GM12878 (cell line): Measurements from ENCODE around the gene KRTAP9-8. TPM values are rescaled to one million over a fixed set of nuclear protein-coding genes. Genes with fewer than 3 reads are reported as not detected.
"Not testable (repeated sequence)": the region's sequence is repeated elsewhere in the genome, so short reads cannot be mapped to it uniquely, and the experiment has no call there.

Experiments
- ATAC-seq: fragments of 200-7000 bp; cut with Tn5 transposase; 3 replicates; pipeline ENCODE4 v1.9.1; 2020; ENCODE audit warnings: mild to moderate bottlenecking, moderate library complexity
- BruUV-seq: library from RNA; stranded (reverse); fragments of 400-500 nt; replicated peaks from 2 replicates; lab custom pipeline; 2021; lab: Mats Ljungman, UMichigan
- CTCF ChIA-PET: fragments of 300-600 bp; sonication (Branson Sonifier 250); formaldehyde crosslinking; extraction: SDS; loops from one replicate; lab custom pipeline; 2021; ENCODE audit warnings: inconsistent platforms; lab: Yijun Ruan, JAX
- POLR2A ChIA-PET: fragments of 350-600 bp; formaldehyde crosslinking; extraction: SDS; loops from one replicate; lab custom pipeline; 2021; ENCODE audit warnings: inconsistent platforms; lab: Charles Lee
- RAD21 ChIA-PET: fragments of 300-600 bp; sonication (Branson Sonifier 250); formaldehyde crosslinking; loops from one replicate; lab custom pipeline; 2023; ENCODE audit warnings: antibody characterized with exemption; ENCODE audit not compliant: unreplicated experiment; lab: Charles Lee
- SMC1A ChIA-PET: fragments of 300-600 bp; sonication (Branson Sonifier 250); formaldehyde crosslinking; loops from one replicate; lab custom pipeline; 2023; ENCODE audit not compliant: unreplicated experiment, uncharacterized antibody; lab: Charles Lee
- DNase-seq: peaks from one replicate; pipeline ENCODE4 v3.0.0-alpha.2; 2011; ENCODE audit warnings: low read depth, low spot score
- FAIRE-seq: peaks from 3 replicates; lab custom pipeline; 2011; peaks lifted over from hg19 to GRCh38; lab: Jason Lieb, UNC
- H2AFZ ChIP-seq: 2 replicates; pipeline ENCODE4 v1.6.0; 2011; ENCODE audit warnings: low read depth, low read length, control low read depth; ENCODE audit not compliant: control insufficient read depth
- H3K27ac ChIP-seq: 2 replicates; pipeline ENCODE4 v1.5.1; 2011; ENCODE audit warnings: control low read depth; ENCODE audit not compliant: control insufficient read depth, insufficient read depth
- H3K27me3 ChIP-seq, 2 experiments: replicated peaks in 1 of 2; 2 replicates each; pipeline versions ENCODE4 v1.6.0 to v1.6.1; 2011; ENCODE audit warnings: low read length in 1 of 2; ENCODE audit not compliant: control insufficient read depth in 2 of 2, insufficient read depth in 2 of 2
- H3K36me3 ChIP-seq, 2 experiments: 2 replicates each; pipeline ENCODE4 v1.5.1; 2011; ENCODE audit warnings: low read length in 1 of 2; ENCODE audit not compliant: control insufficient read depth in 2 of 2, insufficient read depth in 2 of 2
- H3K4me1 ChIP-seq: 2 replicates; pipeline ENCODE4 v1.6.1; 2011; ENCODE audit warnings: mild to moderate bottlenecking, low read length, moderate library complexity, mixed read lengths; ENCODE audit not compliant: control insufficient read depth, insufficient read depth
- H3K4me2 ChIP-seq: 2 replicates; pipeline ENCODE4 v1.6.0; 2011; ENCODE audit warnings: control low read depth; ENCODE audit not compliant: control insufficient read depth, insufficient read depth
- H3K4me3 ChIP-seq: fragments of 200-600 bp; sonication (generic); 2 replicates; pipeline ENCODE4 v1.5.1; 2016
- H3K79me2 ChIP-seq: 2 replicates; pipeline ENCODE4 v1.6.0; 2011; ENCODE audit warnings: low read length; ENCODE audit not compliant: control insufficient read depth, insufficient read depth
- H3K9ac ChIP-seq: 2 replicates; pipeline ENCODE4 v1.8.0; 2011; ENCODE audit warnings: low read length, control low read depth, mixed read lengths; ENCODE audit not compliant: control insufficient read depth, insufficient read depth
- H3K9me3 ChIP-seq: replicated peaks from 3 replicates; pipeline ENCODE4 v1.5.1; 2011; ENCODE audit warnings: mild to moderate bottlenecking, low read length; ENCODE audit not compliant: control insufficient read depth, insufficient read depth
- H4K20me1 ChIP-seq: 2 replicates; pipeline ENCODE4 v1.6.0; 2011; ENCODE audit not compliant: control insufficient read depth, insufficient read depth
- BRCA1 ChIP-seq: IDR thresholded peaks from 2 replicates; pipeline ENCODE4 v1.6.1; 2011; ENCODE audit warnings: low read depth, low read length, improper control_type of control experiment
- CEBPZ ChIP-seq: fragments of 150-350 bp; IDR thresholded peaks from 2 replicates; pipeline ENCODE4 v1.6.1; 2016; ENCODE audit warnings: low read depth, low read length
- RAD21 ChIP-seq: IDR thresholded peaks from 2 replicates; pipeline ENCODE4 v1.6.1; 2011; ENCODE audit warnings: mild to moderate bottlenecking, low read depth, low read length, moderate library complexity; ENCODE audit not compliant: insufficient read depth
- SMAD1 ChIP-seq: fragments of 450-650 bp; IDR thresholded peaks from 2 replicates; pipeline ENCODE4 v1.6.1; 2018; ENCODE audit warnings: mild to moderate bottlenecking, low read depth; ENCODE audit not compliant: partially characterized antibody
- ZNF384 ChIP-seq: IDR thresholded peaks from 2 replicates; pipeline ENCODE4 v1.6.1; 2012; ENCODE audit warnings: low read depth, mild to moderate bottlenecking, low read length, improper control_type of control experiment, borderline replicate concordance
- WGBS: methylation state at CpG from one replicate; pipeline ENCODE4 v1.1.6; 2016; ENCODE audit warnings: low lambda C conversion rate; ENCODE audit not compliant: insufficient replicate concordance, insufficient coverage; ENCODE audit errors: missing lambda C conversion rate; 5-methylcytosine and 5-hydroxymethylcytosine counted together
- in situ Hi-C: fragments of 300-500 bp; cut with MboI; formaldehyde crosslinking; loops from 9 replicates; pipeline ENCODE4 v1.14.3; 2018; ENCODE audit warnings: mixed read lengths
- intact Hi-C: fragments of 100-400 bp; cut with micrococcal nuclease; formaldehyde crosslinking; loops from one replicate; pipeline ENCODE4 v1.14.2; 2022; ENCODE audit not compliant: unreplicated experiment
- polyA plus RNA-seq, 11 experiments: library from polyadenylated mRNA; depleted of rRNA in 4 of 11; unstranded in 6 of 11; stranded (reverse) in 5 of 11; fragments of >200 nt; fragmentation: Nextera tagmentation in 4 of 11; fragmentation: Illumina TruSeq in 1 of 11; extraction: Ambion mirVana in 4 of 11; extraction: Trizol in 1 of 11; gene quantifications; 1 replicate in 1 of 11; 2 replicates in 10 of 11; pipeline versions ENCODE4 v1.2.1 to v1.2.3, GENCODE V29; 2011 to 2016; ENCODE audit warnings: inconsistent platforms in 2 of 11, missing spikeins in 2 of 11, low read depth in 1 of 11
- total RNA-seq, 4 experiments: library from RNA; depleted of rRNA in 3 of 4; stranded (reverse); fragments of >200 nt in 3 of 4; fragmentation: Illumina TruSeq in 1 of 4; extraction: Trizol in 1 of 4; gene quantifications; 2 replicates each; pipeline versions ENCODE4 v1.2.1 to v1.2.3, GENCODE V29; 2013 to 2021

Gene KRTAP9-8
- total and polyA plus RNA-seq, 10 of the 15 experiments (the other 5 are each of a cell fraction or from before 2014, with no cell fraction given): not detected

- TF ChIP-seq CEBPZ (no peak), BRCA1 (no peak), SMAD1 (no peak), ZNF384 (no peak), RAD21 (no peak)
- Histone ChIP-seq H3K4me3 (no peak overlapping the region), H3K4me1 (no peaks in the 10 kb centered on the region), H3K27me3 (no peaks in the 10 kb centered on the region; a peak in 2 of 4 replicates), H4K20me1 (no peaks in the 10 kb centered on the region), H2AFZ (no peak overlapping the region), H3K79me2 (no peaks in the 10 kb centered on the region), H3K27ac (no peak overlapping the region), H3K4me2 (no peak overlapping the region), H3K9ac (no peak overlapping the region), H3K36me3 (no peaks in the 10 kb centered on the region), H3K9me3 (no peaks in the 10 kb centered on the region)
- DNase-seq (no peak), FAIRE-seq (no peak), ATAC-seq (no peak)
- RAD21 ChIA-PET: no interaction called here
- no TSS peak for BruUV-seq
- intact Hi-C loops (no loop called here), in situ Hi-C loops (no loop called here)
- CTCF ChIA-PET: no interaction called here
- 0% methylated on average over 1 of the region's 1 CpG for WGBS
- SMC1A ChIA-PET: no interaction called here
- POLR2A ChIA-PET: no interaction called here
Measured at GRCh38 chr17:41254861-41255260, 17.1 kb downstream of the KRTAP9-8 start.

- BruUV-seq, intact Hi-C loops, FAIRE-seq, H3K36me3 ChIP-seq, RAD21 ChIA-PET, POLR2A ChIA-PET, H3K9ac ChIP-seq, H3K27ac ChIP-seq, SMC1A ChIA-PET, H3K9me3 ChIP-seq, H3K4me2 ChIP-seq, H3K4me3 ChIP-seq, DNase-seq, H2AFZ ChIP-seq, H4K20me1 ChIP-seq, H3K79me2 ChIP-seq, H3K27me3 ChIP-seq, H3K4me1 ChIP-seq, ATAC-seq, CTCF ChIA-PET, in situ Hi-C loops: not testable (repeated sequence)
- 10% methylated on average over 5 of the region's 5 CpGs for WGBS
Measured at GRCh38 chr17:41255381-41256290, 17.8 kb downstream of the KRTAP9-8 start, which contains the start of gene KRTAP9-9. Gene KRTAP9-9 (plus strand): TSS chr17:41255384.
